Naive B cell (primary cell): ENCODE measurements around the gene PNPLA8. TPM values are rescaled to one million over a fixed set of nuclear protein-coding genes. Genes with fewer than 3 reads are reported as not detected.
"Not testable (repeated sequence)": the region's sequence is repeated elsewhere in the genome, so short reads cannot be mapped to it uniquely, and the experiment has no call there.

ENCODE experiments used
- ATAC-seq, 2 donors: fragments of 150-1000 bp; cut with Tn5 transposase; 2 replicates each; pipeline ENCODE4 v1.10.0; 2021; ENCODE audit warnings: low read depth in 2 of 2, mild to moderate bottlenecking in 2 of 2, moderate library complexity in 2 of 2
- DNase-seq: peaks from one replicate; pipeline ENCODE4 v3.0.0; 2022
- H3K27ac Mint-ChIP-seq, 6 donors: one replicate each; pipeline ENCODE4 v1.8.0; 2020 to 2022; ENCODE audit warnings: mild to moderate bottlenecking in 6 of 6, mixed read lengths in 6 of 6, moderate library complexity in 5 of 6, inconsistent platforms in 2 of 6
- H3K27me3 Mint-ChIP-seq, 3 donors: one replicate each; pipeline ENCODE4 v1.8.0; 2021 to 2022; ENCODE audit warnings: mixed read lengths in 3 of 3, mild to moderate bottlenecking in 1 of 3
- H3K36me3 Mint-ChIP-seq, 2 donors: one replicate each; pipeline ENCODE4 v1.8.0; 2020 to 2022; ENCODE audit warnings: mixed read lengths in 2 of 2, inconsistent platforms in 1 of 2, mild to moderate bottlenecking in 1 of 2
- H3K4me1 Mint-ChIP-seq, 3 donors: one replicate each; pipeline ENCODE4 v1.8.0; 2020 to 2022; ENCODE audit warnings: mixed read lengths in 3 of 3, inconsistent platforms in 1 of 3, mild to moderate bottlenecking in 1 of 3, moderate library complexity in 1 of 3
- H3K4me3 Mint-ChIP-seq, 8 donors: one replicate each; pipeline ENCODE4 v1.8.0; 2020 to 2022; ENCODE audit warnings: mild to moderate bottlenecking in 8 of 8, mixed read lengths in 8 of 8, moderate library complexity in 8 of 8, inconsistent platforms in 2 of 8
- H3K9me3 Mint-ChIP-seq, 7 donors: one replicate each; pipeline ENCODE4 v1.8.0; 2020 to 2022; ENCODE audit warnings: mixed read lengths in 7 of 7, mild to moderate bottlenecking in 5 of 7, inconsistent platforms in 2 of 7, moderate library complexity in 1 of 7
- polyA plus RNA-seq, 6 donors: library from polyadenylated mRNA; unstranded; fragments of 300-500 nt; fragmentation: Illumina TruSeq; gene quantifications; one replicate each; pipeline ENCODE4 v1.2.3, GENCODE V29; 2021; ENCODE audit warnings: low read depth in 6 of 6

PNPLA8 gene
- polyA plus RNA-seq, 6 donors from 2014 or later = 54.6 to 82.7 (median 67.0) TPM

GRCh38 chr7:108522780-108523179 is 3.2 kb downstream of the PNPLA8 start:
- peaks cover 0 to 2% (median 0%) of the 10 kb centered on the region in 7 donors for H3K9me3 Mint-ChIP-seq
- ATAC-seq = no peak
- peak overlapping the region in 5 of 8 donors; percentile 1 to 95 (median 72) for H3K4me3 Mint-ChIP-seq
- peak overlapping the region; percentile 3 to 95 (median 57) for H3K27ac Mint-ChIP-seq
- H3K27me3 Mint-ChIP-seq = no peaks in the 10 kb centered on the region
- no peak for DNase-seq
- peaks cover 52 to 73% (median 59%) of the 10 kb centered on the region in 3 donors for H3K4me1 Mint-ChIP-seq
- H3K36me3 Mint-ChIP-seq = peaks cover 43 to 44% of the 10 kb centered on the region in 2 donors

- Mint-ChIP-seq H3K9me3 (peaks cover 0 to 2% (median 0%) of the 10 kb centered on the region in 7 donors), H3K4me3 (no peak overlapping the region), H3K27me3 (no peaks in the 10 kb centered on the region), H3K27ac (no peak overlapping the region), H3K36me3 (peaks cover 39 to 53% of the 10 kb centered on the region in 2 donors), H3K4me1 (peaks cover 36 to 62% (median 48%) of the 10 kb centered on the region in 3 donors)
- DNase-seq (no peak), ATAC-seq (no peak)
These were observed 8.0 kb downstream of the PNPLA8 start for GRCh38 chr7:108517951-108518350.

DNA sequence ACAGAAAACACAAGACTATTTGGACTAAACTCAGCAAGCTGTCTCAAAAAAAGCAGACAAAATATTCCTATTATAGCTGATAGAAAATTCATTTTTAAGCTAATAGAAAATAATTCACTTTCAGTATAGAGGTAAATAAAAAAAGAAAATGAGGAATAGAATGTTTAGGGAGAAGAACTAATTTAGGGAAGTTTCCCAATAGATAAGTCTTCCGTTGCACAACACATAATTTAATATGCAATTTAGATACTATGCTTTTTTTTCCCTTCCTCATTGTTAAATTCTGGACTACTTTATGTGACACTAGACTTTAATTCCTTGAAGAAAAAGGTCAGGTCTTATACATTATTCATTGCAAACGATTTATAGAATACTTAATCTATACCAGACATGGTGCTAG is 10.3 kb downstream of the PNPLA8 start:
- H3K4me1 Mint-ChIP-seq = peaks cover 27 to 47% (median 38%) of the 10 kb centered on the region in 3 donors
- H3K36me3 Mint-ChIP-seq = peaks cover 43 to 57% of the 10 kb centered on the region in 2 donors
- H3K4me3 Mint-ChIP-seq = no peak overlapping the region
- ATAC-seq = no peak
- peaks cover 0 to 2% (median 0%) of the 10 kb centered on the region in 7 donors for H3K9me3 Mint-ChIP-seq
- no peak for DNase-seq
- no peaks in the 10 kb centered on the region for H3K27me3 Mint-ChIP-seq
- H3K27ac Mint-ChIP-seq = no peak overlapping the region

- Mint-ChIP-seq H3K4me3 (no peak overlapping the region), H3K27ac (peak overlapping the region in 1 of 6 donors; percentile 49), H3K27me3 (no peaks in the 10 kb centered on the region), H3K36me3 (peaks cover 42 to 54% of the 10 kb centered on the region in 2 donors), H3K4me1 (peaks cover 23 to 45% (median 32%) of the 10 kb centered on the region in 3 donors), H3K9me3 (peaks cover 0 to 3% (median 0%) of the 10 kb centered on the region in 7 donors)
- no peak for DNase-seq
- no peak for ATAC-seq
These were observed 10.9 kb downstream of the PNPLA8 start for GRCh38 chr7:108515013-108515412.

DNA sequence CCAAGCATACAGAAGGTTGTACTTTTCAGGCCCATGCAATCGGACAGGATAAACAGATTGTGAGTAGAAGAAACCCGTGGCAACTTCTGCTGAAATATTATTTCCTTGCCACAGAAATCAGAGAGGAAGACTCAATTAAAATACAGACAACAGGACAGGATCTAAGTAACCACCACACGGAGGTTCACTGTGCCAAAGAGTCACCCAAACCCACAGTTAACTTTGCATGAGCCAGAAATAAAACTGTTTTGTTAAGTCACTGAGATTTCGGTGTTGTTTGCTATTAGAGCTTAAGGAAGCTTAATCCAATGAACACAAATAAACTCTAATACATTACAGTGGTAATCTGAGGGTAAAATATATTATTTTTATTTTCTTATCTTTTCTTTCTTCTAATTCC is 14.0 kb downstream of the PNPLA8 start:
- no peak overlapping the region for H3K4me3 Mint-ChIP-seq

DNA sequence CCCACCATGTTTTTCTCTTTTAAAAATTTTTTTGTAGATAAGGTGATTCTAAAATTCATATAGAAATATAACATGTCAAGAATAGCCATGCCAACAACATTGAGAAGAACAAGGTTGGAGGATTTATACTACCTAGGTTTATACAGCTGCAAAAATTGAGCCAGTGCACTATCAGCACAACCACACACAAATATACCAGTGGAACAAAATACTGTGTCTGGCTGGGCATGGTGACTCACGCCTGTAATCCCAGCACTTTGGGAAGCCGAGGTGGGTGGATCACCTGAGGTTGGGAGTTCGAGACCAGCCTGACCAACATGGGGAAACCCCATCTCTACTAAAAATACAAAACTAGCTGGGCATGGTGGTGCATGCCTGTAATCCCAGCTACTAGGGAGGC is 21.4 kb downstream of the PNPLA8 start:
- DNase-seq, ATAC-seq, H3K9me3 Mint-ChIP-seq, H3K27me3 Mint-ChIP-seq: not testable (repeated sequence)
- H3K4me3 Mint-ChIP-seq = peak overlapping the region in 3 of 8 donors; percentile 29 to 42 (median 34)
- H3K4me1 Mint-ChIP-seq = peaks cover 24 to 50% (median 25%) of the 10 kb centered on the region in 3 donors
- H3K36me3 Mint-ChIP-seq = peaks cover 22 to 26% of the 10 kb centered on the region in 2 donors
- H3K27ac Mint-ChIP-seq = peak overlapping the region; percentile 24 to 100 (median 92)

More for the DNA sequence above, 14.0 kb downstream of the PNPLA8 start:
- H3K4me1 Mint-ChIP-seq = peaks cover 12 to 24% (median 21%) of the 10 kb centered on the region in 3 donors
- H3K9me3 Mint-ChIP-seq = peaks cover 0 to 2% (median 0%) of the 10 kb centered on the region in 7 donors
- DNase-seq (no peak), ATAC-seq (no peak)
- H3K36me3 Mint-ChIP-seq = peaks cover 19 to 25% of the 10 kb centered on the region in 2 donors
- H3K27me3 Mint-ChIP-seq = no peaks in the 10 kb centered on the region
- peak overlapping the region in 5 of 6 donors; percentile 2 to 88 (median 63) for H3K27ac Mint-ChIP-seq

DNA sequence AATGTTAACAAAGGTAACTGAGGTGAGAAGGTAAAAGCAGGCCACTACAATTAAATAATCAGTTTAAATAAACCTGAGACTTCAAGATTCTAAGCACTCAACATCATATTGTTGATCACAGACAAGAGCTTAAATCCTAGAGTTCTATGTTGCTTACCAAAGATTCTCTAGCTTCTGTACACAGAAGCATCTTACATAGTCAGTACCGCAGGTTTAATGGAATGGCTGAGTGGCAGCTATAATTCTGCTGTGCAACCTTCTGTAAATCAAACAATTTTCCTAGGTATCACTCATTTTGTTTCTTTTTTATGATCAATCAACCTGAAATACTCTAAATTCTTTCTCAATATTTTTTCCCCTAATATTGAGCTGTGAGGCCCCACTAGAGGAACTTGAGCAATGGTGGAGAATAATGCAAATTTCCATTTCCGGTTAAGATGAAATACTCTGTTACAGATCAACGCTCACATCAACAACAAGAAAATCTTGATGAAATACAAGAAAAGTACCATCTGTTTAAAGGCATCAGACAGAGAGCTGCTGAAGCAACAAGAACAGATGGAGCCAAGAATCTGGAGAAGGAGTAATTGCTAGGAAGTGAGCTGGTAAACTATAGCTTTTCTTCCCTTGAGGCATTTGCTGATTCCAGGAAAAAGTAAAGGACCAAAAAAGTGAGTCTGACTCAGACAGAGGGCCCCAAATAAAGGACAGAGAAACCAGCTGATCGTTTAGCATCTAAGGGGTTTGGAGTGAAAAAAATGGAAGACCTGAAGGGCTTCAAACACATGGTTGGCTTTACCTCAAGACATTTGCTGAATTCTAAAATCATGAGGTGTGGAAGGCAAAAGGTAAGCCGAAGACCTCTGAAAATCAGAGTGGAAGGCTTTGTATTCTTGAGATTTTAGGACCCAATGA is 22.6 kb downstream of the PNPLA8 start:
- peak; percentile 96 to 97 for ATAC-seq

GRCh38 chr7:108499566-108499965 is 26.4 kb downstream of the PNPLA8 start:
- DNase-seq = no peak
- Mint-ChIP-seq H3K9me3 (no peaks in the 10 kb centered on the region), H3K4me1 (peaks cover 33 to 53% (median 38%) of the 10 kb centered on the region in 3 donors), H3K4me3 (peak overlapping the region in 1 of 8 donors; percentile 40), H3K27me3 (no peaks in the 10 kb centered on the region), H3K36me3 (peaks cover 33 to 39% of the 10 kb centered on the region in 2 donors), H3K27ac (peak overlapping the region in 5 of 6 donors; percentile 10 to 95 (median 71))
- no peak for ATAC-seq

More for the DNA sequence above, 22.6 kb downstream of the PNPLA8 start:
- peaks cover 26 to 32% of the 10 kb centered on the region in 2 donors for H3K36me3 Mint-ChIP-seq
- peaks cover 29 to 56% (median 30%) of the 10 kb centered on the region in 3 donors for H3K4me1 Mint-ChIP-seq
- H3K4me3 Mint-ChIP-seq = peak overlapping the region; percentile 79 to 98 (median 89)
- peak overlapping the region; percentile 99 to 100 (median 100) for H3K27ac Mint-ChIP-seq
- no peaks in the 10 kb centered on the region for H3K27me3 Mint-ChIP-seq
- peak; percentile 69 for DNase-seq
- H3K9me3 Mint-ChIP-seq = no peaks in the 10 kb centered on the region

DNA sequence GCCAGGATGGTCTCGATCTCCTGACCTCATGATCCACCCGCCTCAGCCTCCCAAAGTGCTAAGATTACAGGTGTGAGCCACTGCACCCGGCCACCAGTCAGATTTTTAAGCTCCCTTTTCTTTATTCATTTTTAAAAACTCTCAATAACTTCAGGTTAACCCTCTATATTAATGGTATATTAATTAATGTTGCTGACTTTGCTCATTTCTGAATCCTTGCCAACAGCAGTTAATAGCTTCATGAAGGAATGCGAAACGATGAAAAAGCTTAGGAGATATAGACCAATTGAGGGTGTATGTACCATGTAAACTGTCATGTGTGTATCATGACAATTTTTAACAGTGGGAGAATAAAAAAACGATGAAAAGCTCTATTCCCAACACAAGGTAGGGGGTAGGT is 27.5 kb downstream of the PNPLA8 start:
- Mint-ChIP-seq H3K27me3 (no peaks in the 10 kb centered on the region), H3K27ac (peak overlapping the region in 3 of 6 donors; percentile 24 to 71 (median 38)), H3K4me3 (no peak overlapping the region), H3K9me3 (no peaks in the 10 kb centered on the region), H3K4me1 (peaks cover 27 to 42% (median 31%) of the 10 kb centered on the region in 3 donors), H3K36me3 (peaks cover 27 to 34% of the 10 kb centered on the region in 2 donors)
- no peak for DNase-seq
- ATAC-seq = no peak

DNA sequence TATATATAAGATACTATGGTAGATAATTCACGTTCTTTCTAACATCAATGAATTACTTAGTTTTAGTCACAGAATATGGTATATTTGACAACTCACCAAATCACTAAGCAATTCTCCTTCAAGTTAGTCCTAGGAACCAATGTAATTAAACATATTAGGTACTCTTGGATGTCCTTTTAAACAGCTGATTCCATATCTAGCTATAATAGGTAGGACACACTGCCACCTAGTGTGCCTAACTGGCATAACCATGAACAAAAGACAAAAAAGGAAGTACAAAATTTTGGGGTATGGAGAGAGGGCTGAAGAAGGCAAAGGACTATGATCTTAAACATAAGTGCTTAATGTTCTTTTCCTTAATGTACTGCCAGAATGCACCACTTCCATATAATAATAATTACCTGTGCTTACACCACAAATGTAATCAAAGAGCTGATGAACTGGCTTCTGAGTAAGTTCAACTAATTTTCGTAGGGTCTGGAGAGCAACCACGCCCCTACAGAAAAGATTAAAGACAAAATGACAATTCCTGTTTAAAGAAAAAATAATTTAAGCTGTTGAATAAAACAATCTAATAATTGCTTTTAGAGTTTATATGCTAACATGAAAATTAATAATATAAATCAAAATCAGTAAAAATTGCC is 28.7 kb downstream of the PNPLA8 start:
- Mint-ChIP-seq H3K27me3 (no peaks in the 10 kb centered on the region), H3K27ac (peak overlapping the region in 1 of 6 donors; percentile 65), H3K4me3 (no peak overlapping the region), H3K4me1 (peaks cover 24 to 39% (median 33%) of the 10 kb centered on the region in 3 donors), H3K36me3 (peaks cover 31 to 37% of the 10 kb centered on the region in 2 donors), H3K9me3 (no peaks in the 10 kb centered on the region)
- ATAC-seq (peak; percentile 82 to 96), DNase-seq (peak; percentile 59)

GRCh38 chr7:108492742-108493141 is 33.2 kb downstream of the PNPLA8 start:
- no peak overlapping the region for H3K4me3 Mint-ChIP-seq
- peaks cover 12 to 14% of the 10 kb centered on the region in 2 donors for H3K36me3 Mint-ChIP-seq
- no peaks in the 10 kb centered on the region for H3K9me3 Mint-ChIP-seq
- H3K27ac Mint-ChIP-seq = peak overlapping the region in 2 of 6 donors; percentile 73 to 87
- no peak for ATAC-seq
- no peak for DNase-seq
- H3K27me3 Mint-ChIP-seq = no peaks in the 10 kb centered on the region
- peaks cover 12 to 19% (median 17%) of the 10 kb centered on the region in 3 donors for H3K4me1 Mint-ChIP-seq

DNA sequence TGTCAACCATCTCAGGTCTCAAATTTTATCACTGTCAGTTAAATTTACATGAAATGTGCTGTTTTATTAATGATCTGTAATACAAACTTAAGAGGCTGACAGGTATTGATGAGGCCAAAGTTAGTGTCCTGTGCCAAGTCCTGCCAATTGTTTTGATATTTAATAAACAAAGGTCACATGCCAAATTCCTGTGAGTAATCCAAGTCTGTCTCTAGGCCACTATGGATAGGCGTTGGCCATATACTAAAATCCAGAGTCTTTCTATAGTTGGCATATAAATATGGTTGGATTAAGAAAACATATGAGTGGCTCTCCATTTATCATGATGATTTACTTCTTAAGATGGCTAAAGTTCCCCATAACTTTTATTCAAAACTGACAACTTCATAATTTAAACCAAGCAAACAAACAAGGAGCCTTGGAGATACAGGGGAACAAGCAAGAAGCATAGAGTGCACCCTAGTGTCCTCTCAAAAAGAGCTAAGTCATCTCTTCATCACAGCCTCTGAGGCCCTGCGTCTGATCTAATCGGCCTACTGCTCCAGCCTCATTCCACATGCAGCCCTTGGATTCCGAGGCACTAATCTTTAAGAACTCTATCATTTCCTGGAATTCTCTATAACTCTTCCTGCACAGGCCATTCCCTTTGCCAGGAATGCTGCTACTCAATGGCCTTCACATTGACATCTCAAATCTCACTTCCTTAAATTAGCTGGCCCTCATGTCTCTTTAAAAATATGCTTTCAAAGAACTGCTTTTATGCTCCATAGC is 37.0 kb downstream of the PNPLA8 start:
- H3K4me3 Mint-ChIP-seq = no peak overlapping the region
- DNase-seq (no peak), ATAC-seq (peak in 1 of 2 donors; percentile 35)
- peak overlapping the region in 2 of 6 donors; percentile 1 to 86 for H3K27ac Mint-ChIP-seq
- no peaks in the 10 kb centered on the region for H3K9me3 Mint-ChIP-seq
- H3K36me3 Mint-ChIP-seq = peaks cover 10 to 14% of the 10 kb centered on the region in 2 donors
- peaks cover 11 to 17% (median 12%) of the 10 kb centered on the region in 3 donors for H3K4me1 Mint-ChIP-seq
- H3K27me3 Mint-ChIP-seq = no peaks in the 10 kb centered on the region
